ENCODE measurements around the gene KIAA1549.

DNA sequence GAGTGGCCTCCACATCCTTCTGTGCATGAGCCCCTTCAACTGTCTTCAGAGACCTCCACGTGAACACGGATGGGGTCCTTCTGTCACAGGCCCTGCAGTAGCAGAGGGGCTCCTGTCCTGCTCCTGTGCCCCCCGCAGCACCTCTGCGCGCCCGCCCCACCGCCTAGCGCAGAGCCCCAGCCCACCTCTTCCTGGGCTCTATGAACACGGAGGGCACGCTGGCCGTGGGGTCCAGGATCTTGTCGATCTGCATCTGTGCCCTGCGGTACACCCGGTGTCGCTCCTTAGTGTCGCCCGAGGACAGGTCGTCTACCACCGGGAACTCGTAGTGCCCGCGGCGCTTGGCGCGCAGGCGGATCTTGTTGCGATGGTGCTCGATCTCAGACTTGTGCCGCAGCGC, 111.8 kb downstream of the KIAA1549 start:
- TF ChIP-seq, protein P1, sequence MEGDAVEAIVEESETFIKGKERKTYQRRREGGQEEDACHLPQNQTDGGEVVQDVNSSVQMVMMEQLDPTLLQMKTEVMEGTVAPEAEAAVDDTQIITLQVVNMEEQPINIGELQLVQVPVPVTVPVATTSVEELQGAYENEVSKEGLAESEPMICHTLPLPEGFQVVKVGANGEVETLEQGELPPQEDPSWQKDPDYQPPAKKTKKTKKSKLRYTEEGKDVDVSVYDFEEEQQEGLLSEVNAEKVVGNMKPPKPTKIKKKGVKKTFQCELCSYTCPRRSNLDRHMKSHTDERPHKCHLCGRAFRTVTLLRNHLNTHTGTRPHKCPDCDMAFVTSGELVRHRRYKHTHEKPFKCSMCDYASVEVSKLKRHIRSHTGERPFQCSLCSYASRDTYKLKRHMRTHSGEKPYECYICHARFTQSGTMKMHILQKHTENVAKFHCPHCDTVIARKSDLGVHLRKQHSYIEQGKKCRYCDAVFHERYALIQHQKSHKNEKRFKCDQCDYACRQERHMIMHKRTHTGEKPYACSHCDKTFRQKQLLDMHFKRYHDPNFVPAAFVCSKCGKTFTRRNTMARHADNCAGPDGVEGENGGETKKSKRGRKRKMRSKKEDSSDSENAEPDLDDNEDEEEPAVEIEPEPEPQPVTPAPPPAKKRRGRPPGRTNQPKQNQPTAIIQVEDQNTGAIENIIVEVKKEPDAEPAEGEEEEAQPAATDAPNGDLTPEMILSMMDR (IDR thresholded peaks at IDR 0.05): no peak
- no peak for TF ChIP-seq POLR2A (IDR thresholded peaks at IDR 0.05)

All from lower leg skin (tissue), 3 donors.